Activated CD4-positive, alpha-beta T cell treated with anti-CD3 and anti-CD28 coated beads, Interleukin-2, amount 50 U/mL, for 48 hours (primary cell): ENCODE measurements around the gene RCAN2.
"Not testable (repeated sequence)": the region's sequence is repeated elsewhere in the genome, so short reads cannot be mapped to it uniquely, and the experiment has no call there.

Experiments
- DNase-seq, 2 experiments: peaks; one replicate each; pipeline ENCODE4 v3.0.0-alpha.2; 2020

The RCAN2 gene

DNA sequence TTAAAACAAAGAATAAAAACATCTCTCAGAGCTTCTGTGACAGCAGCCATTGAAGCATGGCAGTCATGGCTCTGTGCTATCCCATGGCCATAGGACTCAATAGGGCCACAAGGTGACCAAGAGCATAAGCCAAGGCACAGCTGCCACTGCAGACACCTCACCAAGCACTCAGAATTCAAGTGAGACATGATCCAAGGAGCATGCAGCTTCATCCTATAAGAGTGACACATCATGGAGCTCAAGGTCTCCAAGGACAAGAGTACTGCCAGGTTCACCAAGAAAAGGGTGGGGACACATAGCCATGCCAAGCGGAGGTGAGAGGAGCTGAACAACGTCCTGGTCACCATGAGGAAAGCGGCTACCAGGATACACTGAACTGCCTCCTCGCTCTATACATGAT, 53.0 kb downstream of the RCAN2 start:
- DNase-seq, result no peak

DNA sequence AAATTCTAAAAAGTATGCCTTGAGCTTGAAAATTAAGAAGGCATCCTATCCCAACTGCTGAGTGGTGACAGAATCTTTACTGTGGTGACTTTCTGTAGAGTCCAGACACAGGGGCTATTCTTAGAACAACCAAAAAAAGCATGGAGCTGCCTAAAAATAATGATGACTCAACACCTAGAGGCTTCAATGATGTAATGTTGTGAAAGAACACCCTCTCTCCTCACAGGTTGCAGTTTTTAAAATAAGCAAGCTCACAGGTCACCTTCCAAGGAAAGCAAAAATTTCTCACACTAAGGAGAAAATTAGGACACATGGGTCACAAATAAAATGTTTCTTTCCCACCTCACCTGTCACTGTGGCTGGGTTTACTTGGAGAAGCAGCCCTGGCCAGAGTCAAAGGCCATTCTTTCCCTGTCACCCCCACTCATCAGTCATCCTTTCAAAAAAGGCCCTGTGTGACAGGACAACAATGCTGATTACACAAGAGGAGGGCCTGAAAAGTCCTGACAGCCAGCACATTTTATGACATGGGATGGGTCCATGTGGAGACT, 53.5 kb downstream of the RCAN2 start:
- no peak for DNase-seq

DNA sequence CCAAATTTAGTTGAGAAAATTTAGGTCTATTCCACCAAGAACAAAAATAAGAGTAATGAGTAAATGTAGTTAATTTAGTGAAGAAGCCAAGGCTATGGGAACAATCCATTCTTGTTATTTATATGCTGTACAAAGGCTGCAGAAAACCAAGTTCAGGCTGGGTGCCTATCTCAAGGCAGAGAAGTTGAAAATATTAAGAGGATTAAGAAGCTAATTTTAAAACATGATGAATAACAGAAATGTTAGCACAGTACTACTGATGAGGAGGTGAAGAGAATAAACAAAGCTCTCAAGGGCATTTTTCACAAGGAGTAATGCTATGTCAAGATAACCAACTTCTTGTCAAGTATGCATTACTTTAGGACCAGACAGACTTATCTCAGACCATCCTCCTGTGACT, 68.6 kb downstream of the RCAN2 start:
- DNase-seq, result no peak

DNA sequence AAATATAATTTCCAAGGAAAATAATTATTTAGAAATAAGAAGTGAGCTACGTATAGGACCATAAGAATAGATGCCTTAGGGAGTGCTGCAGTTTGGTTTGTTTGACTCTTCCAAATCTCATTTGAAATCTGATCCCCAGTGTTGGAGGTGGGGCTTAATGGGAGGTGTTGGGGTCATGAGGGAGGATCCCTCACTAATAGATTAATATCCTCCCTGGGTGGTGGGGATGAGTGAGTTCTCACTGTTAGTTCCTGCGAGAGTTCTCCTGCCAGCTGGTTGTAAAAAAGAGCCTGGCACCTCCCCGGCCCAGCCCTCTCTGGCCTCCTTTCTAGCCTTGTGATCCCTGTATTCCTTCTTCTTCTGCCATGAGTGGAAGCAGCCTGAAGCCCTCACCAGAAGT, 69.3 kb downstream of the RCAN2 start:
- no peak for DNase-seq

DNA sequence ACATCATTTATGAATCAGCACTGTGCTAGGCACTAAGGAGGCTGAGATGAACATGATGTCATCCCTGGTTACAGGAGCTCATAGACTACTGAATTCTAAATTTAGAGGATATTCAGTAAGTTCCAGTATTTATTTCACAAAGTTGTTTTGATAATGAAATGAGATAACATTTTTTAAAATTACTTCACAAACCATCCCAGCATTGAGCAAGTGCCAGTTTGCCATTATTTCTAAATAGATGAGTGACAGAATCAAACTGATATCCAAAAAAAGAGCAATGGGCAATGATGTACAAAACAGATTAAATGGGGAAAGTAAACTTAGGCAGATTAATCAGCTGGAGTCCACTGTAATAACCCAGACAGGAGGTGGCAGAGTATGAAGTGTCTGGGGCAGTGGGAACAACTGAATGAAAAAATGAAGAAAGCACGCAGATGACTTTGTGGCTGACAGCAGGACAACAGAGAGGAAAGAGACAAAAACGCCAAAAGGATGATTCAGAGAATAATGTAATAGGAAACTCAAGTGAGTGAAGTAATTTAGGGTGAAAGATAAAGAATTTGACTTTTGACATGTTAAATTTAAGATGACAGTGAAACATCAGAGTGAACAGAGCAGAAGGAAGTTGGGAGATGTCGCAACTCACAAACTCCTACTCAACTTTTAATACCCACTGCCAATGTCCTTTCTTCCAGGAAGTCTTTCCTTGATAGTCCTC, 70.2 kb downstream of the RCAN2 start:
- DNase-seq, result no peak

DNA sequence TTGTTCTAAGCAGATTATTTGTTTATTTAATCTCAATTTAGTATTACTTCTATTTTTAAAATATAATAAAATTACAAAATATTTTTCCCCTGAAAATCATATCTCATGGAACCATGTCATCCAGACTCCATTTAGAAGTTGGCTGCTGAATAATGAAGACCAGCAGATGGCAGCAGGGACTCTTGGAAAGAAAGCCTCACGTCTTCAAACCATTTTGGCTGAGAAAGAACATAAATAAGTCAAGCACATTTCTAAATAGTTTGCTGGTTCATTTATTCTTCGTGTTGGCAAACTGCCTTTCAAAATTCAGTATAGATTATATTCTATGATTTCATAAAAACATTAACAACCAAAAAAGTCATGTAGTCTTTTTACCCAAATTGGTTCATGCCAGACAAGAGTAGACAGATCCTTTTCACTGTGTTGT, 71.7 kb downstream of the RCAN2 start:
- DNase-seq, result peak; percentile 27 to 40

DNA sequence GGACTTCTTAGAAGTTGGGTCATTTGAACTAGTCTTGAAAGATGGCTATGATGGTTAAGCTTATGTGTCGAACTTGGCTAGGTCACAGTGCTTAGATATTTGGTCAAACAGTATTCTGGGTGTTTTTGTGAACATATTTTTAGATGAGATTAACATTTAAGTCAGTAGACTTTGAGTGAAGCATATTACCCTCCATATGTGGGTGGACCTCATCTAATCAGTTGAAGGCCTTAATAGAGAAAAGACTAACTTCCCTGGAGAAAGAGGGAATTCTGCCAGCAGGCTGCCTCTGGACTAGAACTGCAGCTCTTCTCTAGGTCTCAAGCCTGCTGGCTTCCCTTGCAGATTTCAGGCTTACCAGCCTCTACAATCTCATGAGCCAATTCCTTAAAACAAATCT, 76.9 kb downstream of the RCAN2 start:
- DNase-seq, result no peak

DNA sequence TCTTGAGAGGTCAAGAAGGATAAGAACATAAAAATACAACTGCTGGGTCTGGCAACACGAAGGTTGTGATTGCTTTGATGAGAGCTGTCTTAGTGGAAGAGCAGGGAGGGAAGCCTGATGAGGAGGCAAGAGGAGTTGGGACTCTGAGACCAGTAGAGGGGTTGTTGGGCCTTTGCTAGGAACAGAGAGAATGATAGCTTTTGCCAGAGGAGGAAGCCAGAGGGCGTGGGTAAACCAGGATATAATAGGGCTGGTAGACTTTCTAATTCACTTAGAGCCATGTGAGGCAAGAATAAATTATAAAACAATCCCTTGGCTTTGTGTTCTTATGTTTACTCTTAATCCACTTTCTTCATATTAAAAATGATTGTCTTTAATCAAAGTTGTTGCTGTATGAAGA, 78.6 kb downstream of the RCAN2 start:
- no peak for DNase-seq

DNA sequence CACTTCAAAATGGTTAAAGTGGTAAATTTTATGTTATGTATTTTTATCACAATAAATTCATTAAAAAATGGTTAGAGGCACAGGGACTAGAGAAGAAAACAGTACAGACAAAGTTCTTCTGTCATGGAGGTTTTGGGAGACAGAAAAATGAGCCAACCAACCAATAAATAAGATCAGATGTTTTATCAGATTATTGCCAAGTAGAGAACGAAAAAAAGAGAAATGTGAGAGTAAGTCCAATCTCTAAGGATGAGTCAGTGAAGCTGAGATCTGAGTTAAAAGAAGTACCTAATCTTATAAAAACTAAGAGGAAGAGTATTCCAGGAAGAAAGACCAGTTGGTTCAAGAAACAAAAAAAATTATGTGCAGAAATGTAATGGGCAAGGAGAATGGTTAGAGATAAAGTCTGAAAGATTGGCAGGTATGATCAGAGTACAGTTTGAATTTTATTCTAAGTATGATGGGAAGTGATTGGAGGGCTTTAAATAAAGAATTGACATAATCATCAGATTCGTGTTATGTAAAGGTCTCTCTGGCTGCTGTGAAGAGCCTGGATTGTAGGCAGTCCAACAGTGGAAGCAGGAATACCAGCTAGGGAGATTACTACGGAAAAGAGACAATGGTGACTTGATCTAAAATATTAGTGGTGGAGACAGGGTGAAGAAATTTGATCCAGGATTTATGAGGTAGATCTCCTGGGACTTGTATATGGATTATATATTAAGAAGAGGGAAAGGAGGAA, 79.6 kb downstream of the RCAN2 start:
- DNase-seq, result no peak

DNA sequence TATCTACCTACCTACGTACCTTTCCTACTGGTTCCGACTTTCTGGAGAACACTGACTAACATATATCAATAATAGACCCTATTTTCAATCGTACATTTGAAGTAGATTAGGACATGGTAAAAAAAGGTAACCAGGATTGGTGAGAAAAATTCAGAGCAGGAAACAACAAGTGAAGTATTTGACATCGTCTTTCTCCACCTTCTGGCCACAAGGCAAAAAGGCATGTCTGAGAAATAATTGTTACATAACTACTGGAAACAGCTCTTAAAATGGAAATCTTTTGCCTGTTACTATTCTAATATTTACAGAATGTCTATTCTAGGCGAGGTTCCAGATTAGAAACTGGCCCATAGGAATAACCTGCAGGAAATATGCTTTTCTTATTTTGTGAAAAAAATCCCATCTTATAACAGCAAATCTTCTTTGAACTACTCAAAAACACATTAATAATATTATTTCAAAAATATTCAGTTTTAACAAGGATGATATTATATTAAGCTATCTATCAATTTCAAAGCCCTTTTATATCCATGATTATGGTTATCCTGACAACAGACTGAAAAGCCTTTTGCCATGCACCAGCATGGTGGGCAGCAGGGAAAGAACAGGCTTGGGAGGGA, 80.8 kb downstream of the RCAN2 start:
- DNase-seq, result no peak

DNA sequence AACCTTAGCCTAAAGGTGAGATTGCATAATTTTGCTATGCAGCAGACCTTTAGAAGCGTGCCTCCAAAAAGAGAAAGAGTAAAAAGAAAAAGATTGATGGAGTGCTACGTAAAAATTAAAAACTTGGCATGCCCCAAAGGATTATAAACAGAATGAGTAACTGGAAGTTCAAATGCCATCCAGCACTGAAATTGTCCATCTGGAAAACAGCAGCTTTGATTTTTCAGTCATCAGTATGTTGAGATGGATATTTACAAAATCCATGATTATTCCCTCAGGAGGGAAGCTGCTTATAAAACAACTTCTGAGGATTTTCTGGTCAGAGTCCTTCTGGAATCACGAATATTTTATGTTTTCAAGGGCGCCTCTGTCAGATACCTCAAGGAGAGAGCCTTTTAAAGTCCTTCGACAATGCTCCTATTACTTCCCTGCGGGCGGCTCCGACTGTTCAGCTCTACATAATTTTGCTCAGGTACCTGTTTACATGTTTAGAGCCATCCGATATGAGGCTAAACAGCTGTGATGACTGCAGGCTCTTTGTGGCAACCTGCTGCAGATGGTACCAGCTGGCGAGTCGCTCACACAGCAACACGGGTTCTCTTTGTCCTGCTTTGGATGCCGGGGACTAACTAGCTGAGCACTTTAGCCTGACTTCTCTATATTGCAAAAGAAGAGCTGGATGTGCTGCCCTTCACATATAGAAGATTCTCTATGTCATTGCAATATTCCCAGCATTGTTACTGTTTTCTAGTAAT, 83.3 kb downstream of the RCAN2 start:
- DNase-seq, result no peak

DNA sequence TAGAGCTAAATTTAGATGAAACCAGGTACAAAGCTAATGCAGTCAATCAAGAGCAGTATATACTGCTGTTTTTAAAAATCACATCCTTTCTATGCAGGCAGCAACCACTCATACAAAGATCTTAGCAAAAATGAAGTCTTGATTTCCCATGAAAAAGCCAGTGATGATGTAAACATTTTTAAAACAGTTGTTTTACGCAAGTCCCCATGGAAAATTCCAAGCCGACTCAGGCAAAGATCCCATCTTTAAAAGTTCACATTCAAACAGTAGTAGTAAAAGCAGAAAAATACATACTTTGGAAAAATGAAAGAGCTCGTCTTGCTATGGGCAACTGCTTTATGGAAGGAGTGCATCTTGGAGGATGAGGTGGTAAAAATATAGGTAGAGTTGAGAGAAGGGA, 84.0 kb downstream of the RCAN2 start:
- DNase-seq, result no peak

DNA sequence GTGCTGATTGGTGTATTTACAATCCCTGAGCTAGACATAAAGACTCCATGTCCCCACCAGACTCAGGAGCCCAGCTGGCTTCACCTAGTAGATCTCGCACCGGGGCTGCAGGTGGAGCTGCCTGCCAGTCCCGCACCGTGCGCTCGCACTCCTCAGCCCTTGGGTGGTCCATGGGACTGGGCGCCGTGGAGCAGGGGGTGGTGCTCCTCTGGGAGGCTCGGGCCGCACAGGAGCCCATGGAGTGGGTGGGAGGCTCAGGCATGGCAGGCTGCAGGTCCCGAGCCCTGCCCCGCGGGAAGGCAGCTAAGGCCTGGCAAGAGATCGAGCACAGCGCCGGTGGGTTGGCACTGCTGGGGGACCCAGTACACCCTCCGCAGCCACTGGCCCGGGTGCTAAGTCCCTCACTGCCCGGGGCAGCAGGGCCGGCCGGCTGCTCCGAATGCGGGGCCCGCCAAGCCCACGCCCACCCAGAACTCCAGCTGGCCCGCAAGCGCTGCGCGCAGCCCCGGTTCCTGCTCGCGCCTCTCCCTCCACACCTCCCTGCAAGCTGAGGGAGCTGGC, 85.5 kb downstream of the RCAN2 start:
- DNase-seq, result not testable (repeated sequence)

DNA sequence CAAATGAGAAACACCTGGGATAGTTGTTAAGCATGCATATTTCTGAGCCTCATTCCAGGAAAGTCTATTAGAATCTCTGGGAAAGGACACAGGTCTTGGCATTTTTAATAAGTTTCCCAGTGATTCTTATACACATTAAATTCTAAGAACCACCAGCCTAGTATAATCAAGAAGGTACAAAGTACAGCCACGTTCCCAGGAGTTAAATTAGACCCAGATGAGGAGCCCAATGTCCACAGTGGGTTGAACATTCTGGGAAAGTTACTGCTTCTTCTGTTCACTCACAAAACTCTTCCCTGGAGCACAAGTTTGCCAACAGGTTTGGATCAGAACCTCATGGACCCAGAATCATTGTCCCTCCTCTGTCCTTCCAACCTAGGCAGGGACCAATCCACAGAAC, 90.4 kb downstream of the RCAN2 start:
- DNase-seq, result no peak

DNA sequence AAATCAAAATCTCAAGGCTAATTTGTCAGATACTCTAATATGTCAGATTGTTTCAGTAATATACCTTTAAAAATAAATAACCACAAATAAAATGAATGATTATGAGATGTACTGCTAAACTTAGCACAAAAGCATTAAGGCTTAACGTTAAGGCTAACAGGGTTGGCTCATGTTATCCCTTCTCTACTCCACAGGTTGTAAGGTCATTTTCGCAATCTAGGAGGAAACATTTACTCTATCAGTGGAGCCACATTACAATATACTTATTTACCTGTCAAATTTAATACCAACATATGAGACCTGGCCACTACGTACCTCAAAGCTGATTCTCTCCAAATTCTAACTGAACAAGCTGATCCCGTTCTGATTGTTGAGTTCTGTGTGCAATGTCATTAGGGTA, 95.7 kb downstream of the RCAN2 start:
- DNase-seq, result no peak

DNA sequence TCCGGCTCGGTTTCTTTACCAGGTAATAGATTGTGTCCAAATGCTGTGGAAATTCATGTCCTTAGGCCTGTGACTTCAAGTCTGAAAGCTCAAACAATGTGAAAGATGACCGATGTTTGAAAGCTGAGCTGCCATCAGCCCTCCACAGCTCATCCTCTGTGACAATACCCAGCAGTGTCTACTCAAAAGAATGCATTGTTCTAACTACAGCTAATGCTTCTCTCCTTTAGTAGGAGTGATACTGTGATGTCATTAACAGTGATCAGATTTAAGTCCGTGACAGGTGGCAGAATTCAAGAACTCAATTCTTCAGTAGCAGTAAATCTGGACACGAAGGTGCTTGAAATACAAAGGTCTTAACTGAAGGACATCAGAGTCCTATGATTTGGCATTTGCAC, 97.3 kb downstream of the RCAN2 start:
- DNase-seq, result no peak

DNA sequence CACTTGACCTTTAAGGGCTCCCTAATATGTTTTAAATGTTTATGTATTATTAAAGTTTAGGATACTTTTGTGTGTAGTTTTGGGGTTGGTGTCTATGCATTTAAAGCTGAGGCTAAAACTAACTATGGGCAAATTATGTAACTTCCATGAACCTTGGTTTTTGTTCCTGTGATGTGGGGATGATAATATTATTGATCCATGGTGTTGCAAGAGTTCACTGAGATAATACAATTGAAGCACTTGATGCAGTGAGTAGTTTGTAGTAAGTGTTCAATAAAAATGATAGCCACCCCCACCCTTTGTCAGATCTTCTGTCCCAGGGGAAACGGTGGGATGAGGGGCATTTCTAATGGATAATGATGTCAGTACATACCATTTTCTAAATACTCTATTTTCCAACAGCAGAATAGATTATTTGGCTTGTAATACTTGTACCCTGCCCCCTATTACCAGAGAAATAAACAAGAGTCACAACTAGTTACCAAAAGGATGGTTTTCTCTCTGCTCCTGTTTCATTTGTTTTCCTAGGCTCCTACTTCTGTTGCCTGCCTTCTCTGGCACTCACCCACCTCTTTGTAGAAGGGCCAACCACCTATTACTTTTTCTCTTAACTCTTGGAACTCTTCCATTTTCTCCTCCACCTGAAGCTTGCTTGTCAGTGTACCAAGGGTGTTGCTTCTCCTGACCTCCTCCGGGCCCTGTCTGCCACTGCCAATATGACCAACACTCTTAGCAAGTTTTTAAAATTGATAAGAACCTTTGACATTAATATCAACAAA, 97.9 kb downstream of the RCAN2 start:
- DNase-seq, result no peak

DNA sequence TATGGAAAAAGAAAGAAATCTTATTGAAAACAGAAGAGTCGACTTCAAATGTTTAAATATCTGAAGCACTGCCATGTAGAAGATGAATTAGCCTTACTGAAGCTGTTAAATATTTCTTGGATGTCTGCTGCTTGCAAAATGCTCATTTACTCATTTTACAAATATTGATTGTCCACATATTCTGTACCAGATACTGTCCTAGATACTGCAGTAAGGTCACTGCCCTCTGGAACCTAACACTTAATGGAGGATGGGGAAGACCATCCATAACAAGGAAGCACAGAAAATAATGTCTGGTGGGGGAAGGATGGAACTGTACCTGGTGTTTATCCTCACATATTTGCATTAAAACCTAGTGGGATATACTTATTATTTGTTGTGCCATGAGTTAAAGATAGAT, 99.0 kb downstream of the RCAN2 start:
- no peak for DNase-seq

DNA sequence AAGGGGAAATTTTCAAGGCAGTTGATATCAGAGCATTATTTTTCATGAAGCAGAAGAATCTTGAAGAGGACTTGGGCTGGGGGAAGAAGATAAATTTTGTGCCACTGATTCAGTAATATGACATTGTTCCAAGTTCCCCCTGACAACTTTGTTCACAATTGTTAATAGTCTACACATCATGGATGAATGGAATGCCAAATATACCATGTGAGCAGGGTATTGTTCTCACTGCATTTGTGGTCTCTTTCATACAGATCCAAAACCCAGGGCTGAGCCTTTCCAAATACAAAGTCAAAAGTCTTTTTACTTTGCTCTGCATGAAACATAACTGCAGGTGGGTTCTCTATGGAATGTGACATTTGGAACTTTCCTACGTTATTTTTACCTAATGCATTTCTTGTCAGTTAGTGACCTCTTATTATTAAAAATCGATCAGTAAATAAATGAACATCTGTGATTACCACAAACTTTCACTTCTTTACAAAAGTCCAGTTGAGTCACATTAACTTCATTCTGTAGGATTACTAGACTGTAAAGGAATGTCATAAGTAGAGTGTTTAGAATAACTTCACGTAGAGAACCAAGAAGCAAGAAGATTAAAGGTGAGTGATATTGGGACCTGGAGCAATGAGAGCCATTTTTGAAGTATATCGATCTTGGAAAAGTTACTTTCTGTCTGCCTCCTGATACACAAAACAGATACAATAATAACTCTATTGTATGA, 100.9 kb downstream of the RCAN2 start:
- no peak for DNase-seq

DNA sequence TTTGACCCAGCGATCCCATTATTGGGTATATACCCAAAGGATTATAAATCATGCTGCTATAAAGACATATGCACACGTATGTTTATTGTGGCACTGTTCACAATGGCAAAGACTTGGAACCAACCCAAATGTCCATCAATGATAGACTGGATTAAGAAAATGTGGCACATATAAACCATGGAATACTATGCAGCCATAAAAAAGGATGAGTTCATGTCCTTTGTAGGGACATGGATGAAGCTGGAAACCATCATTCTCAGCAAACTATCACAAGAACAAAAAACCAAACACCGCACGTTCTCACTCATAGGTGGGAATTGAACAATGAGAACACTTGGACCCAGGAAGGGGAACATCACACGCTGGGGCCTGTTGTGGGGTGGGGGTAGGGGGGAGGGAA, 103.5 kb downstream of the RCAN2 start:
- not testable (repeated sequence) for DNase-seq

DNA sequence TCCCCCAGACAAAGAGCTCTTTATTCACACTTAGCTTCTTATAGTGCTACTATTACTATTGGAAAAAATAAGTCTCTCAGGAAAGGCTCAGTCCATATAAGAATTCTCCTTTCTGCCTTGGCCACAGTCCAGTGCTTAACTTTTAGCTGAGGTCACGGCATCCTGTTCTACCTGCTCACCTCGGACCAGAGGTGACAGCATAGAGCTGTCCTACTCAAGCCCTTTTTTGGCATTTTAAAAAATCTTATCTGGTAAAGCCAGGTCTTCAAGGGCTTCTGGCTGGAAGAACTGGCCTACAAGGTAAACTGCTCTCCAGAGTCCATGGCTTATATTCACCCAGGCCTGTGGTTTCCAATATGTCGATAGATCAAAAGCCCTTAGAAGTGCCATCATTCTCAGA, 109.7 kb downstream of the RCAN2 start:
- no peak for DNase-seq
